GM12873 (cell line): ENCODE measurements around the gene TEX51.

ENCODE experiments used
- TF ChIP-seq, protein P1 (sequence below): IDR thresholded peaks from 2 replicates; pipeline ENCODE4 v1.5.1; 2012; ENCODE audit warnings: low read depth, mild to moderate bottlenecking, moderate library complexity, low read length, control low read depth; ENCODE audit not compliant: insufficient read depth; ENCODE audit errors: missing control alignments

Gene TEX51

DNA sequence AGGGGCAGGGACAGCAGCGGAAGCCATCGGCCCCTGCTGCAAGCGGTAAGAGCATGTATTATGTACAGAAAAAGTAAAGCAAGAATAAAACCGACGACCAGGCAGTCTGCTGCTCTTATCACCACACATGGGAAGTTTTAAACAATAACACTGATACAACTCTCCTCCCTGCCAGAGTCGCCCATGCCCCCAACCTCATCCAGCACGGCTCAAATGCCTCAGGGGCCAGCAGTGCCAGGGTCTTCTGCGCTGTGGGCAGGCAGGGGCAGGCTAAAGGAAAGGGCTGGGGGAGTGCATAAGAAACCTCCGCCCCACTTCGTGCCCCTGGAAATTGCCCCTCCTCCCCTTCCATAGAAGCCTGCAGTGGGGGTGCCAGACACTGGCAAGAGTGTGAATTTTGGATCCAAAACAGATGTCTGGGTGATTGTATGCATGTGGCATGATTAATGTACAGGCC, 10.1 kb downstream of the TEX51 start:
- TF ChIP-seq, protein P1, sequence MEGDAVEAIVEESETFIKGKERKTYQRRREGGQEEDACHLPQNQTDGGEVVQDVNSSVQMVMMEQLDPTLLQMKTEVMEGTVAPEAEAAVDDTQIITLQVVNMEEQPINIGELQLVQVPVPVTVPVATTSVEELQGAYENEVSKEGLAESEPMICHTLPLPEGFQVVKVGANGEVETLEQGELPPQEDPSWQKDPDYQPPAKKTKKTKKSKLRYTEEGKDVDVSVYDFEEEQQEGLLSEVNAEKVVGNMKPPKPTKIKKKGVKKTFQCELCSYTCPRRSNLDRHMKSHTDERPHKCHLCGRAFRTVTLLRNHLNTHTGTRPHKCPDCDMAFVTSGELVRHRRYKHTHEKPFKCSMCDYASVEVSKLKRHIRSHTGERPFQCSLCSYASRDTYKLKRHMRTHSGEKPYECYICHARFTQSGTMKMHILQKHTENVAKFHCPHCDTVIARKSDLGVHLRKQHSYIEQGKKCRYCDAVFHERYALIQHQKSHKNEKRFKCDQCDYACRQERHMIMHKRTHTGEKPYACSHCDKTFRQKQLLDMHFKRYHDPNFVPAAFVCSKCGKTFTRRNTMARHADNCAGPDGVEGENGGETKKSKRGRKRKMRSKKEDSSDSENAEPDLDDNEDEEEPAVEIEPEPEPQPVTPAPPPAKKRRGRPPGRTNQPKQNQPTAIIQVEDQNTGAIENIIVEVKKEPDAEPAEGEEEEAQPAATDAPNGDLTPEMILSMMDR: no peak

GRCh38 chr2:126909366-126909765, 10.7 kb downstream of the TEX51 start:
- TF ChIP-seq, protein P1: no peak

GRCh38 chr2:126909781-126910180, 11.1 kb downstream of the TEX51 start:
- TF ChIP-seq, protein P1: no peak

DNA sequence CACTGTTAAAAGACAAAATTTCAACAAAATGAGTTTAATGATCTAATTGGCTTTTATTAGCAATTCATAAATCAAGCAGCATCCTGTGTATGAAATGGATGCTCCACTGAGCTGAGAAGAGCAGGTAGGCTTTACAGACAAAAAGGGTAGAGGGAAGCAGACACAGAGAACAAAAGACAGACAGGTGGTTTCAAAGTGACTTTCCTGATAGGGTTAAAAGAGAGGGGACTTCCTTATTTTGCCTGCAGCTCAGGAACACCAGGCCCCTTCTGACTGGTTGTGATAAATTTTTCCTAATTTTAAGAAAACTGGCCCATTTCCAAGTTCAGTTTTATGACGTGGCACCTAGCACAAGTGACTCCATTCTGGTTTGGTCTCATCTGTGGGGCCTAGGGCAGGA, 11.9 kb downstream of the TEX51 start:
- TF ChIP-seq, protein P1: no peak

- TF ChIP-seq, protein P1: no peak
Measured at GRCh38 chr2:126911111-126911796, 12.6 kb downstream of the TEX51 start.

- TF ChIP-seq, protein P1: no peak
Measured at GRCh38 chr2:126912201-126912600, 13.5 kb downstream of the TEX51 start.

DNA sequence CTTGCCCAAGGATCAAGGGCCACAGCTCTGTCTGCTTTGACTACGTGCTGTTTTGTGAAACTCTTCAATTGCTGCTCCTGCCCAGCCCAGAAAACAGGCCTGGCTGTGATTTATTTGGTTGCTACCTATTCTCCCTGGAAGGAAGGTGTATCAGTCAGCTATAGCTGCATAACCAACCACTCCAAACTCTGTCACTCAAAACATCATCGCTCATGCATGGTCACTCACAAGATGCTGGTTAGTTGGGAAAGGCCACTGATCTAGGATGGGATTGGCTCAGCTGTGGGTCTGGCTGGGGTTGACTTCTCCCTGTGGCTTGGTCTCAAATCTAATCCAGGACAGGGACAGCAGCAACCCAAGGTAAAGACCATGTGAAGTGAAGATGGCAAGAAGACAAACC, 14.6 kb downstream of the TEX51 start:
- TF ChIP-seq, protein P1: no peak
